ENCODE measurements around the gene ZSCAN23.

Gene ZSCAN23

DNA sequence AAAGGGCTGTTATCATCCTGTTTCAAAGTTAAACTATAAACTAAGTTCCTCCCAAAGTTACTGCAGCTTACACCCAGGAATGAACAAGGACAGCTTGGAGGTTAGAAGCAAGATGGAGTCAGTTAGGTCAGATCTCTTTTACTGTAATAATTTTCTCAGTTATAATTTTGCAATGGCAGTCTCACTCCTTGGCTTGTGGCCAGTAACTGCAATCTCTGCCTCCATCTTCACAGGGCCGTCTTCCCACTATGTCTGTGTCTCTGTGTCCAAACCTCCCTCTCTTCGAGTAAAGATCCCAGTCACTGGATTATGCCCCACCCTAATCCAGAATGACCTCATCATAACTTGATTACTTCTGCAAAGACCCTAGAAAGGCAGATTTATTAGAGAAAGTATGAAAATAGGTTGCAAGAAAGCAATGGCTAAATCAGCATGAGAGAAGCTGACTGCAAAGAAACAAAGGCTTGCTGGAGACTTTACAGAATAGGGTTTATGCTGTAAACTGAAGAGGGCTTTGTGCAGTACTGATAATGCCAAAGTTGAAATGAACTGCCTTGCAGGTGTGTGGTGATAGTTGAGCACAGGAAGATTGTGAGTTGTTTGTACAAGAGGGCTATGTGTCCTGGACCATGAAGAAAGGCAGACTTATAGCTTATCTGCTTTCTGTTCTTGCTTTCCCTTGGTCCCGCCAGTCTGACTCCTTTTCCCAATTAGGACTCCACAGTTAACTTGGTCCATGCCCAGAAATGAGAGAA is 43.9 kb upstream of the ZSCAN23 start:
- DNase-seq (ENCODE audit: low read depth): no peak
- no peak overlapping the region for H3K4me3 ChIP-seq (ENCODE audit: low read depth, low read length)
- no peak for TF ChIP-seq POLR2A (IDR thresholded peaks at IDR 0.05; ENCODE audit: extremely low read depth, insufficient read length)
- TF ChIP-seq MYC (IDR thresholded peaks at IDR 0.05; ENCODE audit: low read depth, low read length): no peak
- no peak for TF ChIP-seq MAX (IDR thresholded peaks at IDR 0.05; ENCODE audit: low read depth, low read length)
- TF ChIP-seq, protein P1, sequence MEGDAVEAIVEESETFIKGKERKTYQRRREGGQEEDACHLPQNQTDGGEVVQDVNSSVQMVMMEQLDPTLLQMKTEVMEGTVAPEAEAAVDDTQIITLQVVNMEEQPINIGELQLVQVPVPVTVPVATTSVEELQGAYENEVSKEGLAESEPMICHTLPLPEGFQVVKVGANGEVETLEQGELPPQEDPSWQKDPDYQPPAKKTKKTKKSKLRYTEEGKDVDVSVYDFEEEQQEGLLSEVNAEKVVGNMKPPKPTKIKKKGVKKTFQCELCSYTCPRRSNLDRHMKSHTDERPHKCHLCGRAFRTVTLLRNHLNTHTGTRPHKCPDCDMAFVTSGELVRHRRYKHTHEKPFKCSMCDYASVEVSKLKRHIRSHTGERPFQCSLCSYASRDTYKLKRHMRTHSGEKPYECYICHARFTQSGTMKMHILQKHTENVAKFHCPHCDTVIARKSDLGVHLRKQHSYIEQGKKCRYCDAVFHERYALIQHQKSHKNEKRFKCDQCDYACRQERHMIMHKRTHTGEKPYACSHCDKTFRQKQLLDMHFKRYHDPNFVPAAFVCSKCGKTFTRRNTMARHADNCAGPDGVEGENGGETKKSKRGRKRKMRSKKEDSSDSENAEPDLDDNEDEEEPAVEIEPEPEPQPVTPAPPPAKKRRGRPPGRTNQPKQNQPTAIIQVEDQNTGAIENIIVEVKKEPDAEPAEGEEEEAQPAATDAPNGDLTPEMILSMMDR (IDR thresholded peaks at IDR 0.05; ENCODE audit: low read depth, low read length): no peak

- TF ChIP-seq, protein P1 (IDR thresholded peaks at IDR 0.05; ENCODE audit: low read depth, low read length): no peak
- no peak for TF ChIP-seq POLR2A (IDR thresholded peaks at IDR 0.05; ENCODE audit: extremely low read depth, insufficient read length)
- TF ChIP-seq MAX (IDR thresholded peaks at IDR 0.05; ENCODE audit: low read depth, low read length): no peak
- TF ChIP-seq MYC (IDR thresholded peaks at IDR 0.05; ENCODE audit: low read depth, low read length): no peak
- DNase-seq (ENCODE audit: low read depth): no peak
- no peak overlapping the region for H3K4me3 ChIP-seq (ENCODE audit: low read depth, low read length)
Measured at GRCh38 chr6:28486533-28486932, 43.2 kb upstream of the ZSCAN23 start.

GRCh38 chr6:28485482-28485881 is 42.2 kb upstream of the ZSCAN23 start:
- no peak overlapping the region for H3K4me3 ChIP-seq (ENCODE audit: low read depth, low read length)
- DNase-seq (ENCODE audit: low read depth): peak; percentile 63
- TF ChIP-seq MAX (IDR thresholded peaks at IDR 0.05; ENCODE audit: low read depth, low read length) (no peak), POLR2A (IDR thresholded peaks at IDR 0.05; ENCODE audit: extremely low read depth, insufficient read length) (no peak), MYC (IDR thresholded peaks at IDR 0.05; ENCODE audit: low read depth, low read length) (no peak)
- TF ChIP-seq, protein P1 (IDR thresholded peaks at IDR 0.05; ENCODE audit: low read depth, low read length): no peak

DNA sequence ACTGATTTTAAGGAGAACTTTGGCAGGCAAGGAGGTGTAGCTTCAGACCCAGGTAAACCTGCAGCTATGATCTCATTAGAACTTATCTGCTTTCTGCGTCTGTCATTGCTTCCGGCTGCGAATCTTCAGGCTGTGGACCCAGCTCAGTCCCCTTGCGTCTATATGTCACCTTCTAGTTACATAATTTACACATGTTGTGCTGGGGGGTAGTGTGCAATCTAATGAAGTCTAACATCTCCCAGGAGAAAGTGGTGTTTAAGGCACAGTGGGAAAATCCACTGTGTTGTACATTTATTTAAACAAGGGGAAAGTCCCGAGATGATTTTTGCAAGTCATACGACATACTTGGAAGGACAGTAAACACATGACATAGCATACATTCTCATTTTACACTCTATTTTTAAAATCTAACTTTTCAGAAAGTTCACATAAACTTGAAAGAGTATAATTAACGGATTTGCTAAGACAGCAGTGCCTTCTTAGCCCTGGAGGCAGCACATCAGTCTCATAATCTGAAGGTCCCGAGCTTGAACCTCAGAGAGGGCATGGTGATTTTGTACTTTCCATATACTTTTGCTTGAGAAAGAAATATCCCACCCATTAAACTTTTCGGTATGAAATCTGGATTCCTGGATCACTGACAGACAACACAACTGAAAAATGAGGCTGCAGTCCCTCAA is 37.1 kb upstream of the ZSCAN23 start:
- DNase-seq (ENCODE audit: low read depth): no peak
- no peak overlapping the region for H3K4me3 ChIP-seq (ENCODE audit: low read depth, low read length)
- no peak for TF ChIP-seq MYC (IDR thresholded peaks at IDR 0.05; ENCODE audit: low read depth, low read length)
- TF ChIP-seq POLR2A (IDR thresholded peaks at IDR 0.05; ENCODE audit: extremely low read depth, insufficient read length): no peak
- no peak for TF ChIP-seq MAX (IDR thresholded peaks at IDR 0.05; ENCODE audit: low read depth, low read length)
- TF ChIP-seq, protein P1 (IDR thresholded peaks at IDR 0.05; ENCODE audit: low read depth, low read length): no peak

- no peak for TF ChIP-seq MYC (IDR thresholded peaks at IDR 0.05; ENCODE audit: low read depth, low read length)
- TF ChIP-seq, protein P1 (IDR thresholded peaks at IDR 0.05; ENCODE audit: low read depth, low read length): no peak
- no peak for TF ChIP-seq MAX (IDR thresholded peaks at IDR 0.05; ENCODE audit: low read depth, low read length)
- no peak for TF ChIP-seq POLR2A (IDR thresholded peaks at IDR 0.05; ENCODE audit: extremely low read depth, insufficient read length)
- no peak for DNase-seq (ENCODE audit: low read depth)
- H3K4me3 ChIP-seq (ENCODE audit: low read depth, low read length): no peak overlapping the region
Measured at GRCh38 chr6:28478518-28478917, 35.2 kb upstream of the ZSCAN23 start.

Data from NB4 (cell line).